HG03103 (cell line): ENCODE data around the gene CCDC136.

ENCODE experiments used
- ATAC-seq: cut with Tn5 transposase; IDR thresholded peaks from one replicate; pipeline ENCODE4 v1.9.1; 2021; ENCODE audit warnings: low read depth; ENCODE audit not compliant: unreplicated experiment

Gene CCDC136

DNA sequence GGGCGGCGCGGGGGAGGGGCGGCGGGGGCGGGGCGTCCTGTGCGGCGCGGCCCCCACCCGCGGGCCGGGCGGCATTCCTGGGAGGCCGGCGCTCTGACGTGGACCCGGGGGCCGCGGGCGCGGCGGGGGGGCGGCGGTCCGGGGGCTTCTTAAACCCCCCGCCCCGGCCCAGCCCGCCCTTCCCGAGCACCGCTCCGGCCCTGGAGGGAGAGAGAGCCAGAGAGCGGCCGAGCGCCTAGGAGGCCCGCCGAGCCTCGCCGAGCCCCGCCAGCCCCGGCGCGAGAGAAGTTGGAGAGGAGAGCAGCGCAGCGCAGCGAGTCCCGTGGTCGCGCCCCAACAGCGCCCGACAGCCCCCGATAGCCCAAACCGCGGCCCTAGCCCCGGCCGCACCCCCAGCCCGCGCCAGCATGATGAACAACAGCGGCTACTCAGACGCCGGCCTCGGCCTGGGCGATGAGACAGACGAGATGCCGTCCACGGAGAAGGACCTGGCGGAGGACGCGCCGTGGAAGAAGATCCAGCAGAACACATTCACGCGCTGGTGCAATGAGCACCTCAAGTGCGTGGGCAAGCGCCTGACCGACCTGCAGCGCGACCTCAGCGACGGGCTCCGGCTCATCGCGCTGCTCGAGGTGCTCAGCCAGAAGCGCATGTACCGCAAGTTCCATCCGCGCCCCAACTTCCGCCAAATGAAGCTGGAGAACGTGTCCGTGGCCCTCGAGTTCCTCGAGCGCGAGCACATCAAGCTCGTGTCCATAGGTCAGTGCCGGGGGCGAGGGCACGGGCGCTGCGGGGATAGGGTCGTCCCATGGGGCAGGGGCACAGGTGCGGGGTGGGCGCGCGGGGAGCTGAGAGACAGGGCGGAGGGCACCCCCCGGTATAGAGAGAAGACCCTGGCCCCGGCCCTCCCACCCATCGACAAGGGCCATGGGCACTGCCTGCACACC lies 38.7 kb downstream of the CCDC136 start, which contains the start of gene FLNC:
TSS of gene FLNC (plus strand) at position 176 of the 947 bp plus-strand sequence. CDS start at position 408, 232 bp downstream.
- no peak for ATAC-seq

DNA sequence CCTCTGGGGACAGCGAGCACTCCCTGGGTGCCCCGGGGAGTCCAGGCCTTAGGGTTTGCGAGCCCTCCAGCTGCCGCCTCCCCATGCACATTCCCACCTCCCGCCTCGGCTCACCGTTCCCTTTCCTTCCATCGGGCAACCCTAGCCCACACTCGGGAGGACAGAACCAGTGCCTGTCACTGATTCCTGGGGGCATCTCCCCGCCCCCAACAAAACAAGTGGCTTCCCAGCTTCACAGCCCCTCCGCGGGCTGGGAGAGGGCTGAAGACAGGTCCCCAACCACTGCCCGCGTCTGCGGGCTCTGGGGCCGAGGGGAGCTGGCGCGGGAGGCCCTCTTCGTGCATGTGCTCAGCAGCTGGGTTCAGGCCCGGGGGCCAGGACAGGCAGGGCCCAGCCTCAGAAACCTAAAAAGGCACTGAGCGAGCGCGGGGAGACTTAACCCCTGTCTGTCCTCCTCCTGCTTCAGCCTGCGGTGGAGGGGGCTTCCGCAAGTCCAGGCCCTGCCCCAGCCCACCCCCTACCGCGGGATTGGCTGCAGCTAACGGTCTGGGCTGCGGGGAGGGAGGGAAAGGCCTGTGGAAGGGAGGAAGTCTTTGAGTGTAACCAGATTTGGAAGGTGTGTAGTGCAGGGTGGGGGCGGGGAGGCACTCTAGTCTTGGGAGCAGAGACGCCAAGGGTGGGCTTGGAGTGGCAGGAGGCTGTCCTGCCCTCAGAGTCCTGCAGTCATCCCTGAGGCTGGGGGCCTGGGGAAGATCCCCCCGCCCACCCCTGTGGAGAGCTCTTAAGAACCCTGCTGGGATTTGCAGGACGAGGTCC lies 39.6 kb downstream of the CCDC136 start:
- ATAC-seq, result no peak

DNA sequence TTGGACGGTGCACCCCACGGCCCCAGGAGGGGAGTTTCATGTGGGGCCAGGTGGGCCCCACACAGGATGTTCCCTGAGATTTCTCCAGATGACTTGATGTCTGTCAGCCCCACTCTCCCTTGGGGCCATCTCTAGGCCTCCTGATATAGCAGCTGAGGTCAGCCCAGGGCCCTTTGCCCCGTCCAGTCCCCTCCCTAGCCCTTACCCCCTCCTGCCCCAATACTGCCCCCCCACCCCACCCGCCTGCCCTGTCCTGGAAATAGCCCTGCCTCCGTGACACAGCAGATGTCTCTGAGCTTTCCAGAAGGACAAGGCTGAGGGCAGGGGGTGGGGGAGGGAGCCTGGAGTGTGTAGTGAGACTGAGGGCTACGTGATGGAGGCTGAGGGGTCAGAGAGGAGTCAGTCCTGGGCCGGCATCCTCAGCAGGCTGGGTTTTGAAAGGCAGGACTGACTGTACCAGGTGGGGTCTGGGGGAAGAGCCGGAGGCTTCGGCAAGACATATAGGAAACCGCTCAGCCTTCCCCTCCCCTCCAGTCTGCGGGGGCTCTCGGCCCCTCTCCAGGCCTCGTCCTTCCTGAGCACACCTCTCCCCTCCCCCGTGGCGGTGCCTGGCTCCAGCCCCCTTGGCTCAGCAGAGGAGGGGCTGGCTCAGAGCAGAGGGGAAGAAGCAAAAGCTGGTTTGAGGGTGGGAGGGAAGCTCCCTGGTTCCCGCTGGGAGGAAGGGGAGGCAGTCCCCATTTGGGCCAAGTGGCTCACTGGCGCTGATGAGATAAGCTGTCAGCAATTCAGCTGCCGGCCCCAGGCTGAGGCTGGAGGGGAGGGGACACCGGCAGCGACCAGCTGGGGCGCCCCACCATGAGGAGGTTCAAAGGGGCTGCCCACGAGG lies 40.5 kb downstream of the CCDC136 start:
- no peak for ATAC-seq

- no peak for ATAC-seq
Observed at GRCh38 chr7:128832880-128833147, 41.0 kb downstream of the CCDC136 start.

- ATAC-seq, result no peak
Observed at GRCh38 chr7:128833148-128833945, 41.6 kb downstream of the CCDC136 start.

DNA sequence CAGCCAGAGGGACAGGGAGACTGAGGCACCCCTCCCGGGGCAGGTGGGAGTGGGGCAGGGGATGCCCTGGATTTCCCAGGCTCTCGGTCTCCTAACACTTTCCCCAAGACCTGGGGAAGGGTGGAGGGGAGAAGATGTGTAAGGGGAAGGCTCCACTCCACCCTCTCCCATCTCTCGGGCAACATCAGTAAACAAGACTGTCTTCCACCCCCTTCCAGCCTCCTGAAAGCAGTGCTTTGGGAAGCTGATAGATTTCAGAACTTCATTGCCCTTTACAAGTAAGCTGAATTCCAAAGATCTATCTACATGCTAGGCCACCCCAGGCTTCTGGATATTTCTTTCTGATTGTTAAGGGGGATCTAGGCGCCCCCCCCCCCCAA lies 42.2 kb downstream of the CCDC136 start:
- no peak for ATAC-seq

GRCh38 chr7:128835231-128835751 lies 43.5 kb downstream of the CCDC136 start:
- ATAC-seq, result no peak

GRCh38 chr7:128835790-128836641 lies 44.2 kb downstream of the CCDC136 start:
- ATAC-seq, result no peak

- no peak for ATAC-seq
Observed at GRCh38 chr7:128836729-128837348, 45.1 kb downstream of the CCDC136 start.

DNA sequence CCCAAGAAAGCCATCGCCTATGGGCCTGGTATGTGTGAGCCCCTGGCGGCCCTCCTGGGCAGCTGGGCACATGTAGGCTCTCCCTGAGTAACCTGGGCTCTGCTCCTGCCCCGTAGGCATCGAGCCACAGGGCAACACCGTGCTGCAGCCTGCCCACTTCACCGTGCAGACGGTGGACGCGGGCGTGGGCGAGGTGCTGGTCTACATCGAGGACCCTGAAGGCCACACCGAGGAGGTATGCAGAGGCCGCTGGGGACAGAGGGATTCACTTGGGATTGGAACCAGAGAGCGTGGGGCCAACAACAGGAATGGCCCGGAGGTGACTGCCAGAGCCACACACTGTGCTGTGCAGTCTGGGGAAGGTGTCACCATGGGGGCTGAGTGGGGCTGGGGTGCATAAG lies 45.8 kb downstream of the CCDC136 start:
- ATAC-seq, result no peak

- no peak for ATAC-seq
Observed at GRCh38 chr7:128838109-128838779, 46.5 kb downstream of the CCDC136 start.

- no peak for ATAC-seq
Observed at GRCh38 chr7:128838981-128839731, 47.4 kb downstream of the CCDC136 start.

DNA sequence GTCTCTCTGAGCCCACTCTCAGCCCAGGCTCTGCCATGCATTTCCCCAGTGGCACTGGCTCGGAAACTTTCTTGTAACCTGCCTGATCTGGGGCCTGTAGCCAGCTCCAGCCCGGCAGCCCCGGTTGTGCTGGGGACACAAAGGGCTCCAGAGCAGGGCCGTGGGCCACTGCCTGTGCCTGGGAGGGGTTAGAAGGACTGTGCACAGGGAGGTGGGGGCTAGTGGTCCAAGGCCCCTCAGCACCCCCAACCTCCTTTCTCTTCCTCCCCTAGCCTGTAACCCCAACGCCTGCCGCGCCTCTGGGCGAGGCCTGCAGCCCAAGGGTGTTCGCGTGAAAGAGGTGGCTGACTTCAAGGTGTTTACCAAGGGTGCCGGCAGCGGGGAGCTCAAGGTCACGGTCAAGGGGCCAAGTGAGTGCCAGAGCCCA lies 48.0 kb downstream of the CCDC136 start:
- no peak for ATAC-seq

GRCh38 chr7:128840326-128841170 lies 48.8 kb downstream of the CCDC136 start:
- ATAC-seq, result no peak

GRCh38 chr7:128841171-128841690 lies 49.5 kb downstream of the CCDC136 start:
- ATAC-seq, result no peak
